Mammary epithelial cell (primary cell): ENCODE results near the gene RASL12.

Source experiments
- EZH2 ChIP-seq: IDR thresholded peaks from 2 replicates; pipeline ENCODE4 v1.6.1; 2012; ENCODE audit warnings: low read length, inconsistent platforms, borderline replicate concordance
- TF ChIP-seq, protein P1 (sequence below), 2 donors: IDR thresholded peaks in 1 of 2; conservative IDR thresholded peaks in 1 of 2; 2 replicates each; pipeline ENCODE4 v1.5.1; 2011 to 2012; ENCODE audit warnings: inconsistent platforms in 2 of 2, low read length in 2 of 2, mild to moderate bottlenecking in 2 of 2, control low read depth in 1 of 2, low read depth in 1 of 2; ENCODE audit not compliant: insufficient read depth in 1 of 2; ENCODE audit errors: extremely low read depth in 1 of 2

DNA sequence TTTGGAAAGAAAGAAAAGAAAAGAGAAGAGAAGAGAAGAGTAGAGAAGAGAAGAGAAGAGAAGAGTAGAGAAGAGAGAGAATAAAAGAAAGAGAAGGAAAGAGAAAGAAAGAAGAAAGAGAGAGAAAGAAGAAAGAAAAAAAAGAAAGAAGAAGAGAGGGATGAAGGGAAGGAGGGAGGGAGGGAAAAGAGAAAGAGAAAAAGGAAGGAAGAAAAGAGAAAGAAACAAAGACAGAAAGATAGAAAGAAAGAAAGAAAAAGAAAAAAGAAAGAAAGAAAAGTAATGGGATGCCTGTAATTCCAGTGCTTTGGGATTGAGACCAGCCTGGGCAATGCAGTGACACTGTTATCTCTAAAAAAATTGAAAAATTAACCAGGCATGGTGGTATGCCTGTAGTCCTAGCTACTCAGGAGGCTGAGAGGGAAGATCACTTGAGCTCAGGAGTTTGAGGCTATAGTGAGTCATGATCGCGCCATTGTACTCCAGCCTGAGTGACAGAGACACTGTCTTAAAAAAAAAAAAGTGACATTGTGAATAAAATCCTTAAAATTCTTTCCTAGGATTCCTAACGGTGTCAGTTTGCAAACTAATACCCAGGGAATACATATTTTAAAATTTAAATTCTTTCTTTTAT is 1.7 kb downstream of the RASL12 start:
- TF ChIP-seq, protein P1, sequence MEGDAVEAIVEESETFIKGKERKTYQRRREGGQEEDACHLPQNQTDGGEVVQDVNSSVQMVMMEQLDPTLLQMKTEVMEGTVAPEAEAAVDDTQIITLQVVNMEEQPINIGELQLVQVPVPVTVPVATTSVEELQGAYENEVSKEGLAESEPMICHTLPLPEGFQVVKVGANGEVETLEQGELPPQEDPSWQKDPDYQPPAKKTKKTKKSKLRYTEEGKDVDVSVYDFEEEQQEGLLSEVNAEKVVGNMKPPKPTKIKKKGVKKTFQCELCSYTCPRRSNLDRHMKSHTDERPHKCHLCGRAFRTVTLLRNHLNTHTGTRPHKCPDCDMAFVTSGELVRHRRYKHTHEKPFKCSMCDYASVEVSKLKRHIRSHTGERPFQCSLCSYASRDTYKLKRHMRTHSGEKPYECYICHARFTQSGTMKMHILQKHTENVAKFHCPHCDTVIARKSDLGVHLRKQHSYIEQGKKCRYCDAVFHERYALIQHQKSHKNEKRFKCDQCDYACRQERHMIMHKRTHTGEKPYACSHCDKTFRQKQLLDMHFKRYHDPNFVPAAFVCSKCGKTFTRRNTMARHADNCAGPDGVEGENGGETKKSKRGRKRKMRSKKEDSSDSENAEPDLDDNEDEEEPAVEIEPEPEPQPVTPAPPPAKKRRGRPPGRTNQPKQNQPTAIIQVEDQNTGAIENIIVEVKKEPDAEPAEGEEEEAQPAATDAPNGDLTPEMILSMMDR (conservative IDR thresholded peaks at IDR 0.05 in 1 of 2, IDR thresholded peaks at IDR 0.05 in 1 of 2; ENCODE audit: extremely low read depth in 1 of 2, insufficient read depth in 1 of 2, low read depth in 1 of 2, low read length in 2 of 2) = no peak
- no peak for TF ChIP-seq EZH2
